HG02973 (cell line): ENCODE data around the gene DEPDC5.

Experiments
- ATAC-seq: cut with Tn5 transposase; IDR thresholded peaks from one replicate; pipeline ENCODE4 v1.9.1; 2021; ENCODE audit warnings: moderate library complexity; ENCODE audit not compliant: unreplicated experiment

DEPDC5 gene

DNA sequence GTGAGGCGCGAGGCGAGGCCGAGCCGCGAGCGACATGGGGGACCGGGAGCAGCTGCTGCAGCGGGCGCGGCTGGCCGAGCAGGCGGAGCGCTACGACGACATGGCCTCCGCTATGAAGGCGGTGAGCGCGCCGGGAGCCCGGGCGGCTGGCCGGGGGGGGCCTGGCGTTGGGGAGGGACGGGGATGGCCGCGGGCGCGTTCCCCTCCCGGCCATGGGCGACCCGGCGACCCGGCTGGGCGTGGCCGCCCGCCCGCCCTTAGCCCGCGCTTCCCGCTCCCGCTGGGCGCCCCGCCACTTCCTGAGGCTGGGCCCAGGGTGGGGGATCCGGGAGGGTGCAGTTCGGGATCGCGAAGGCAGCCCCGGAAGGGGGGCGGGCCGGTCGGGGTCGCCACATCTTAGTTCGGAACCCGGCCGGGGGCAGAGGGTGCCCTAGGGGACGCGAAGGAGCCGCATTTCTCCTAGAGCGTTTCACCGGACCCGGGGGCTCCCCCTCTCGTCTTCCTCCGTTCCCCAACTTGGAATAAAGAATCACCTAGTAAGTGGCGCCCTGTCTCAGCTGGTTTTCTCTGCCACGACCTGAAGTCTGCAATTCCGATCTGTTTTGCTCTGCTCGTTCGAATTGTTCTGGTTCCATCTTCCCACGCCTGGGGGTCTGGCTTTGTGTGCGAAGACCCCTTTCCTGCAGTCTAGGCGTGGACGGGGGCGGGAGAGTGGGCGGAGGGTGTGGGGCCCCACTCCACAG, 191.1 kb downstream of the DEPDC5 start:
- peak; percentile 7 for ATAC-seq

DNA sequence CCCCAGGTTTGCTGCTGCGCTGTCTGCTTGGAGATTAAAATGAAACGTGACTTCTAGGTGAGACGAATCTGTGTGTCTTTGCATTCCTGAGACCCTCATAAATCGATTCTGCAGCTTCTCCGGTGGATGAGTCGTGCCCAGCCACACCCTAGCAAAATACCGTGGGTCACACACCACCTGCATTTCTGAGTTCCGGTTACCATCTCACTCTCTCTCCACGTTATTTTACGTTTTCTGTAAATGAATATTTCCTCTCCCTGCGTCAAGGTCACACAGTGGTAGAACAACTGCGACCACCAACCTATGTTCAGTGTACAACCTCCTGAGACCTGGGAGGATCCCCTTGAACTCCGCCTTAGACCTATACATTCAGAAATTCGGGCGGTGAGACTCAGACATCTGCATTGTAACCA, 191.6 kb downstream of the DEPDC5 start:
- no peak for ATAC-seq

- ATAC-seq: no peak
Measured at GRCh38 chr22:31945971-31946680, 192.3 kb downstream of the DEPDC5 start.

- no peak for ATAC-seq
Measured at GRCh38 chr22:31947296-31947695, 193.5 kb downstream of the DEPDC5 start.

DNA sequence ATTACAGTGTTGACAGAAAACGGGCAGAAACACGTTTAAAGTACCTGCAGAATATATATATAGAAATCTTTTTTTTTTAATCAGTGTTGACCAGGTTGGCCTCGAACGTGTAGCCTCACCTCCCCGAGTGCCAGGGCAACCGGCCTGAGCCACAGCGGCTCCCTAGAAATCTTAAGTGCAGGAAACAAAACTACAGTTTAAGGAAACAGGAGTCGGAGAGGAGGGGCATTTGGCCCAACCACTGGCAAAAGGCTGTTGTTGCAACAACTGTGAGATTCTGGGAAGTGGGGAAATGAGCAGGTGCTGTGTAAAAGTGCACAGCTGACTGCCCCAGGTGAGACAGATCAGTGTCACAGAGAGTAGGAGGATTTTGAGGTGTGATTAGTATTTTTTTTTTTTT, 194.2 kb downstream of the DEPDC5 start:
- ATAC-seq: no peak

- no peak for ATAC-seq
Measured at GRCh38 chr22:31950226-31950625, 196.4 kb downstream of the DEPDC5 start.

DNA sequence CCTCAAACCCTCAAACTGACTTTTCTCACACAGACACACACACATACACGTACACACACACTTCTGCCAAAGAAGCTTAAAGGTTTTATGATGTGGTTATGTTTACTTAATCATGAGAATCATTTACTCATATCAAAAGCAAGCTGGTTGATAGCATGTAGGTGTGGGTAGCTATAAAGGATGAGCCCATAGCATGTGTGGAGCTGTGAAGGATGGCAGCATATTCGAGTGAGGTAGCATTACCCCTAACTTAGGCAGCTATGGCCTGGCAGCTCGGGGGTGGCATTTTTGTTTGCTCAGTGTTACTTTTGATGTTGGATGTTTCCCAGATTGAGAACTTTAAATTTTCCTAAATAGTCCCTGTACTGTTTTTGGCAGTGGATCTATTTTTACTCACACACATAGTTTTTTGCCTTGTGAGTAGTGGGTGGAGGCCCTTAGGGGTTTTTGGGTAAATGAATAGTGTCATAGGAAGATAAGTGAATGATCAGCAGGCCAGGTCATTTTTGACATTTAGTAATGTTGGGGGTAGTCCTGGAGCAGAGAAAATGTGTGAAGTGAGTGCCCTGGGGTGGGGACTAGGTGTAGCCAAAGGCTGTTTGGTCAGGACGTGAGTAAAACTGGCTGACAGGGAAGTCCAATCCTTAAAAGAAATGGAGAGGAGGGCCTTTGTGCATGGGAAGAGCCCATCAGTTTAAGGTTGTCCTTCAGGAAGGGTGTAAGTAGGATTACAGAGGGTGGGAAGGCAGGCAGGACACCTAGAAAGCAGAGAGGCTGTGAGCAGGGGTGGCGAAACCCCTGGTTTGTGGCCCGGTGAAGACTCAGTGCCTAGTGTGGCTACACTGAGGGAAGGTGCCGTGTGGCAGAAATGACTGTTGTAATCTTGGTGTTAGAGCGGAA, 197.6 kb downstream of the DEPDC5 start:
- no peak for ATAC-seq

GRCh38 chr22:31952094-31952401, 198.2 kb downstream of the DEPDC5 start:
- ATAC-seq: no peak

DNA sequence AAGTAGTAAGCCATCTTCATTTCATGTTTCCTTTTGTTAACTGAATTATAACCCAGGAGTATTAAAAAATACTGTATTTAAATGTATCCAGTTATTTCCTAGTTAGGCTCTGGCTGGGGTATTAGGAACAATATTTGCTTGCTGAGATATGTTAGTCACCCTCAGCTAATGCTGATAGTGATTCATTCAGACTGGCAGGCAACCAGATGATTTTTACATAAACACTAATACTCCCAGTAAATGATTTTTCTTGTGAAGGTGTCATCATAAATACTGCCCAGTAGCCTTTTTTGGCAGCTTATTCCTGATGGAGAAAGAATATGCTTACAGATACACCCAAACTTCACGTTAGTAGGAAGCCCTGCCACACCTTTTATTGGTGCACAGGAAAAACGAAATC, 198.7 kb downstream of the DEPDC5 start:
- no peak for ATAC-seq

GRCh38 chr22:31953261-31953660, 199.4 kb downstream of the DEPDC5 start:
- ATAC-seq: no peak

GRCh38 chr22:31954535-31955523, 201.0 kb downstream of the DEPDC5 start:
- no peak for ATAC-seq

DNA sequence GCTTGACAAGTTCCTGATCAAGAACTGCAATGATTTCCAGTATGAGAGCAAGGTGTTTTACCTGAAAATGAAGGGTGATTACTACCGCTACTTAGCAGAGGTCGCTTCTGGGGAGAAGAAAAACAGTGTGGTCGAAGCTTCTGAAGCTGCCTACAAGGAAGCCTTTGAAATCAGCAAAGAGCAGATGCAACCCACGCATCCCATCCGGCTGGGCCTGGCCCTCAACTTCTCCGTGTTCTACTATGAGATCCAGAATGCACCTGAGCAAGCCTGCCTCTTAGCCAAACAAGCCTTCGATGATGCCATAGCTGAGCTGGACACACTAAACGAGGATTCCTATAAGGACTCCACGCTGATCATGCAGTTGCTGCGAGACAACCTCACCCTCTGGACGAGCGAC, 202.5 kb downstream of the DEPDC5 start:
- ATAC-seq: no peak
